Gastroesophageal sphincter (tissue), 4 donors: ENCODE data around the gene PRDM8. TPM values are rescaled to one million over a fixed set of nuclear protein-coding genes. Genes with fewer than 3 reads are reported as not detected.

ENCODE experiments used
- ATAC-seq: fragments of 150-250 bp; one replicate; pipeline ENCODE4 v1.9.1; 2016; ENCODE audit warnings: mild to moderate bottlenecking, moderate library complexity
- H3K27ac ChIP-seq, 4 donors: fragments of 200-600 bp; sonication (generic) in 3 of 4; 1 replicate in 3 of 4; 2 replicates in 1 of 4; pipeline ENCODE4 v1.5.1; 2016 to 2019
- H3K27me3 ChIP-seq: fragments of 200-600 bp; sonication (generic); one replicate; pipeline ENCODE4 v1.5.1; 2019
- H3K36me3 ChIP-seq, 2 donors: fragments of 200-600 bp; sonication (generic); one replicate each; pipeline ENCODE4 v1.5.1; 2019; ENCODE audit warnings: control low read depth in 1 of 2
- H3K4me1 ChIP-seq, 3 donors: fragments of 200-600 bp; sonication (generic); 1 replicate in 2 of 3; 2 replicates in 1 of 3; pipeline ENCODE4 v1.5.1; 2016 to 2019; ENCODE audit warnings: control low read depth in 2 of 3
- H3K4me3 ChIP-seq, 2 donors: fragments of 200-600 bp; sonication (generic); one replicate each; pipeline ENCODE4 v1.5.1; 2019; ENCODE audit warnings: mild to moderate bottlenecking in 1 of 2, moderate library complexity in 1 of 2
- H3K9me3 ChIP-seq, 3 donors: fragments of 200-600 bp; sonication (generic); one replicate each; pipeline ENCODE4 v1.5.1; 2017 to 2019; ENCODE audit warnings: control low read depth in 2 of 3
- CTCF ChIP-seq, 4 experiments: fragments of 200-600 bp in 2 of 4; fragments of 450-650 bp in 2 of 4; sonication (generic) in 1 of 4; IDR thresholded peaks; one replicate each; pipeline ENCODE4 v1.5.1; 2017 to 2019; ENCODE audit warnings: antibody characterized with exemption in 4 of 4, mild to moderate bottlenecking in 2 of 4, moderate library complexity in 2 of 4
- EP300 ChIP-seq: sonication (generic); formaldehyde crosslinking; IDR thresholded peaks from one replicate; pipeline ENCODE4 v1.6.1; 2017; ENCODE audit warnings: antibody characterized with exemption, mild to moderate bottlenecking
- POLR2A ChIP-seq, 2 donors: fragments of 450-650 bp; IDR thresholded peaks; one replicate each; pipeline ENCODE4 v1.6.1; 2017; ENCODE audit warnings: antibody characterized with exemption in 2 of 2, mild to moderate bottlenecking in 2 of 2, moderate library complexity in 1 of 2
- POLR2AphosphoS5 ChIP-seq: sonication (generic); formaldehyde crosslinking; IDR thresholded peaks from one replicate; pipeline ENCODE4 v1.6.1; 2017; ENCODE audit warnings: antibody characterized with exemption
- WGBS, 2 donors: methylation state at CpG; one replicate each; pipeline ENCODE4 v1.1.5; 2018; ENCODE audit warnings: low coverage in 1 of 2; 5-methylcytosine and 5-hydroxymethylcytosine counted together
- total RNA-seq, 4 donors: library from RNA; depleted of rRNA; stranded (reverse); fragments of >200 nt; gene quantifications; one replicate each; pipeline ENCODE4 v1.1.0, GENCODE V29; 2016

The PRDM8 gene
- total RNA-seq, 4 donors from 2014 or later, result 31.2 to 43.6 (median 36.9) TPM

DNA sequence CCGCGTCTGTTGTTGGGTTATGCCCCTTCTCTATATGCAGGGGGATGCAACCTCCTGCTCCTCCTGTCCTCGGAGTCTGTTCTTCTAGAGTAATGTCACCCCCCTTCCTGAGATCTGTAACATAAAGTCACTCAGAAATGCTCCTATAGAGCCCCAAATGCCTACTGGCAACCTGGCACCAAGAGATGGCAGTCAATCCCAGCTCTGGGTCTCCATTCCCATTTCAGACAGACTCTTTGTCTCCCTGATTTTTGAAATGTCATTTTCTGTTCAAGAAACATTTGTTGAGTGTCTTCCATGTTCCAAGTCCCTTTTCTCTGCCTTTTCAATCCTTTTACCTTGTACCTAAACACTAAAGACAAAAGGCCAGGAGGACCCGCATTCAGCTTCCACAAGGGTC lies 9.6 kb upstream of the PRDM8 start:
- WGBS, 2 donors, result 85 to 86% methylated on average over 4 of the region's 4 CpGs
- TF ChIP-seq CTCF (IDR thresholded peaks at IDR 0.05) (no peak), POLR2AphosphoS5 (no peak), POLR2A (IDR thresholded peaks at IDR 0.05) (no peak)
- peaks cover 0 to 63% (median 5%) of the 10 kb centered on the region in 3 donors for H3K4me1 ChIP-seq
- ATAC-seq, result no peak
- H3K4me3 ChIP-seq, result no peak overlapping the region
- H3K27me3 ChIP-seq, result no peaks in the 10 kb centered on the region
- peaks cover 0 to 14% of the 10 kb centered on the region in 2 donors for H3K36me3 ChIP-seq
- H3K27ac ChIP-seq, result no peak overlapping the region
- no peaks in the 10 kb centered on the region for H3K9me3 ChIP-seq

DNA sequence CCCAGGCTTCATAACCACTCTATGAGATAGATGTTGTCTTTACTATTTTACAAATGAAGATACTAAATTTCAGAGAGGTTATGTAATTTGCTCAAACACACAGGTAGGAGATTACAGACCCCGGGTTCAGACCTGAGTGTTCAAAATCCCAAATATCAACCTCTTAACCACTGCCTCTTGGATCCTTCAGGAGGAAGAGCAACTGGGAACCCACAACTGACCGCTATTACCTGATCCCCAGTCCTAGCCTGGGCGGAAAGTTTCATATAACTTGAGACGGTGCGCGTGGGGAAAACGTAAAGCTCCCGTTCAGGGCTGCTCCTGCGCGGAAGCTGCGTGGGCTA lies 8.9 kb upstream of the PRDM8 start:
- 90 to 92% methylated on average over 5 of the region's 11 CpGs for WGBS, 2 donors

DNA sequence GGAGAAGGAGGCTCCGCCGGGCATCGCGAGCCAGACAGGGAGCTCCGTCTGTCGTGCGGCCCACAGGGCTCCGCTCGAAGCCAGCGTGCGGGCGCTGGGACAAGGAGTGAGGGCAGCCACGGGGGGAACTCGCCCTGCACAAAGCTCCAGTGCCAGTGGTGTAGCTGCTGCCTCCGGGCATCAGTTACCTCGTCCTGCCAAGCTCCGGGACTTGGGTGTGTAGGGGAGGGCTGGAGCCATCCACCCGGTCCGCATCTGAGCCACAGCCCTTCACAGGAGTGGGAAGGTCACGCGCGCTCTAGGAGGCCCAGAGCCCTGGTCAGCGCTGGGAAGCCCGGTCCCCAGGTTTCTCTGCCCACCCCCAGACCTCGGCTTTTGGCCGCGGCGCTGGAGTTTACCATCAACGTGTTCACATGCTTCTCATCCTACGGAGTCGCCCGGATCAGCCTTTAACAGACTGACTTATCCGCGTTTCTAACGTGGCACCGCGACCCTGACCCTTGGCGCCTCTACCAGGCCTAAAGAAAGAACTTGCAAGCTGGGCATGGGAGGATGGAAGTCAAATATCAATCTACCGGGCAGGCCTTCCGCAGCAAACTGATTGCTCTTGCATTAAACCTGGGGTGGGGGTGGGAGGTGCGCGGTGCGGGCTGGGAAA lies 8.4 kb upstream of the PRDM8 start:
- 77 to 80% methylated on average over 1 to 12 of the region's 43 CpGs for WGBS, 2 donors
- no peak for ATAC-seq
- no peak for TF ChIP-seq POLR2AphosphoS5
- TF ChIP-seq POLR2A (IDR thresholded peaks at IDR 0.05), result no peak
- no peak for TF ChIP-seq EP300
- TF ChIP-seq CTCF (IDR thresholded peaks at IDR 0.05), result no peak
- no peak overlapping the region for H3K4me3 ChIP-seq
- peaks cover 0 to 14% of the 10 kb centered on the region in 2 donors for H3K36me3 ChIP-seq
- H3K27me3 ChIP-seq, result no peaks in the 10 kb centered on the region
- no peaks in the 10 kb centered on the region for H3K9me3 ChIP-seq
- H3K27ac ChIP-seq, result no peak overlapping the region
- peaks cover 0 to 57% (median 5%) of the 10 kb centered on the region in 3 donors for H3K4me1 ChIP-seq

More for the DNA sequence above, 8.9 kb upstream of the PRDM8 start:
- TF ChIP-seq CTCF (IDR thresholded peaks at IDR 0.05), result no peak
- TF ChIP-seq POLR2A (IDR thresholded peaks at IDR 0.05), result no peak
- peaks cover 0 to 14% of the 10 kb centered on the region in 2 donors for H3K36me3 ChIP-seq
- ATAC-seq, result no peak
- no peak overlapping the region for H3K4me3 ChIP-seq
- H3K9me3 ChIP-seq, result no peaks in the 10 kb centered on the region
- H3K27me3 ChIP-seq, result no peaks in the 10 kb centered on the region
- peaks cover 0 to 61% (median 5%) of the 10 kb centered on the region in 3 donors for H3K4me1 ChIP-seq
- H3K27ac ChIP-seq, result no peak overlapping the region

- Histone ChIP-seq H3K4me3 (no peak overlapping the region), H3K27me3 (no peaks in the 10 kb centered on the region), H3K27ac (no peak overlapping the region), H3K9me3 (no peaks in the 10 kb centered on the region), H3K36me3 (peaks cover 0 to 14% of the 10 kb centered on the region in 2 donors), H3K4me1 (peaks cover 0 to 57% (median 5%) of the 10 kb centered on the region in 3 donors)
- TF ChIP-seq POLR2AphosphoS5, result no peak
- TF ChIP-seq POLR2A (IDR thresholded peaks at IDR 0.05), result no peak
- no peak for TF ChIP-seq EP300
- no peak for TF ChIP-seq CTCF (IDR thresholded peaks at IDR 0.05)
- WGBS, 2 donors, result 57 to 60% methylated on average over 1 of the region's 3 CpGs
- no peak for ATAC-seq
Measured at GRCh38 chr4:80189581-80189955, 7.7 kb upstream of the PRDM8 start.

- no peak for ATAC-seq
- TF ChIP-seq EP300 (no peak), POLR2A (IDR thresholded peaks at IDR 0.05) (no peak), CTCF (IDR thresholded peaks at IDR 0.05) (no peak)
Measured at GRCh38 chr4:80189956-80190677, 7.2 kb upstream of the PRDM8 start.

More at GRCh38 chr4:80189956-80190677, 7.2 kb upstream of the PRDM8 start:
- H3K9me3 ChIP-seq, result no peaks in the 10 kb centered on the region
- no peak overlapping the region for H3K4me3 ChIP-seq
- H3K4me1 ChIP-seq, result peaks cover 0 to 52% (median 5%) of the 10 kb centered on the region in 3 donors
- H3K36me3 ChIP-seq, result peaks cover 0 to 14% of the 10 kb centered on the region in 2 donors
- 83 to 84% methylated on average over 8 to 9 of the region's 36 CpGs for WGBS, 2 donors
- H3K27me3 ChIP-seq, result no peaks in the 10 kb centered on the region
- H3K27ac ChIP-seq, result no peak overlapping the region
